Measurements from ENCODE around the gene TMEM14C.
"Not testable (repeated sequence)": the region's sequence is repeated elsewhere in the genome, so short reads cannot be mapped to it uniquely, and the experiment has no call there.

The TMEM14C gene

DNA sequence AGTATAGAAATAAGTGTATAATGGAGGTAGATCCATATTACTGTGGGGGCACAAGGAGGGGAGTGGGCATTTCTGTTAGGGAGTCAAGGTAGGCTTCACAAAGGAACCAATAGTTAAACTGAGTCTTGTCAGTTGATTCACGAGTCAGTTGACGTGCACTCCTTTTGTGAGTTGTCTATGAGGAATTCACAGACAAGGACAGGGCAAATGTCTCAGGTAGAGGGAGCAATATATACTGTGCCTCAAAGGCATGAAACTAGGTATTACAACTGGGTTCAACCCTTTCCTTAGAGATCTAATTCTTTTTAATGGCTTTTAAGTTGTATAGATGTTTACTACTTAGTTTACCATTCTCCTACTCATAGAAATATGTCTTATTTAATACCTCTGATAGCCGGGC is 11.0 kb downstream of the TMEM14C start:
- no peak overlapping the region for H3K27ac ChIP-seq
- no peak for DNase-seq (ENCODE audit: low spot score)
- H3K4me3 ChIP-seq, result no peak overlapping the region
- TF ChIP-seq, protein P1, sequence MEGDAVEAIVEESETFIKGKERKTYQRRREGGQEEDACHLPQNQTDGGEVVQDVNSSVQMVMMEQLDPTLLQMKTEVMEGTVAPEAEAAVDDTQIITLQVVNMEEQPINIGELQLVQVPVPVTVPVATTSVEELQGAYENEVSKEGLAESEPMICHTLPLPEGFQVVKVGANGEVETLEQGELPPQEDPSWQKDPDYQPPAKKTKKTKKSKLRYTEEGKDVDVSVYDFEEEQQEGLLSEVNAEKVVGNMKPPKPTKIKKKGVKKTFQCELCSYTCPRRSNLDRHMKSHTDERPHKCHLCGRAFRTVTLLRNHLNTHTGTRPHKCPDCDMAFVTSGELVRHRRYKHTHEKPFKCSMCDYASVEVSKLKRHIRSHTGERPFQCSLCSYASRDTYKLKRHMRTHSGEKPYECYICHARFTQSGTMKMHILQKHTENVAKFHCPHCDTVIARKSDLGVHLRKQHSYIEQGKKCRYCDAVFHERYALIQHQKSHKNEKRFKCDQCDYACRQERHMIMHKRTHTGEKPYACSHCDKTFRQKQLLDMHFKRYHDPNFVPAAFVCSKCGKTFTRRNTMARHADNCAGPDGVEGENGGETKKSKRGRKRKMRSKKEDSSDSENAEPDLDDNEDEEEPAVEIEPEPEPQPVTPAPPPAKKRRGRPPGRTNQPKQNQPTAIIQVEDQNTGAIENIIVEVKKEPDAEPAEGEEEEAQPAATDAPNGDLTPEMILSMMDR (IDR thresholded peaks at IDR 0.05), result no peak

DNA sequence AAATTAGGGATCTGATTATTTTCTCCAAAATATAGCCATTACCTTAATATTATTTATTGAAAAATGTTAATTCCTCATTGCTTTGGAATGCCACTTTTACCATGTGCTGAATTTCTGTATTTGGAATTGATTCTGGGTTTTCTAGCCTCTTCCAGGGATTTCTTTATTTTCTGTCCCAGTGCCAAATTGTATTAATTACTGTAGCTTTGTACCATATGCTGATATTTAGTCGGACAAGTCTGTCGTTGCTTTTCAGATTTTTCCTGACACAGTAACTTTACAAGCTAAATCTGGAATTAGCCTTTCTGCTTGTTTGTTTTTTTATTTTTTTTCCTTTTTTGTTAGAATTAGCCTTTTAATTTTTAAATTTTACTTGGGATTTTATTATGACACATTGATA is 13.9 kb downstream of the TMEM14C start:
- no peak overlapping the region for H3K4me3 ChIP-seq
- no peak overlapping the region for H3K27ac ChIP-seq
- DNase-seq (ENCODE audit: low spot score), result no peak
- TF ChIP-seq, protein P1 (IDR thresholded peaks at IDR 0.05), result no peak

DNA sequence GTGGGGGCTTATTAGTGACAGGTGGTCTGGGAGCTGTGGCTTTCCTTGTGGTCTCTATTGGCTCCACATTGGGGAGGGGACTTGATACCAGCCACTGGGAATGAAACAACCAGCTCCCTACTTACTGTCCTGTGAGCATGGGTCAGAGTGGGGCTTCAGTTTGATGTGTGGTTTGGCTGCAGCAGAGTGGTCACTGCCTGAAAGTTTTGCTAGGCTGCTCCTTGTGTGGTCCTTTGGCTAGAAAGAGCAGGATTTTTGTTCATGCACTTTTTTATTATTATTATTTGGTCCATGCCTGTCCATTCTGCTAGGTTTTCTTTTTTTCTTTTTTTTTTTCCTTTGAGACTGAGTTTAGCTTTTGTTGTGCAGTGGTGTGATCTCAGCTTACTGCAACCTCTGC is 17.2 kb downstream of the TMEM14C start:
- no peak overlapping the region for H3K27ac ChIP-seq
- H3K4me3 ChIP-seq, result no peak overlapping the region
- TF ChIP-seq, protein P1 (IDR thresholded peaks at IDR 0.05), result no peak
- DNase-seq (ENCODE audit: low spot score), result peak; percentile 26

DNA sequence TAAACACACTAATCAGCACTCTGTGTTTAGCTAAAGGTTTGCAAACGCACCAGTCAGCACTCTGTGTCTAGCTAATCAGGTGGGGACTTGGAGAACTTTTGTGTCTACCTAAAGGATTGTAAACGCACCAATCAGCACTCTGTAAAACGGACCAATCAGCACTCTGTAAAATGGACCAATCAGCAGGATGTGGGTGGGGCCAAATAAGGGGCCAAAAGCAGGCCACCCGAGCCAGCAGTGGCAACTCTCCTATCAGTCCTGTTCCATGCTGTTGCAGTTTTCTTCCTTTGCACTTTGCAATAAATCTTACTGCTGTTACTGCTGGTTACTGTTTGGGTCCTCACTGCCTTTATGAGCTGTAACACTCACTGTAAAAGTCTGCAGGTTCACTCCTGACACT is 18.8 kb downstream of the TMEM14C start:
- peak; percentile 11 for DNase-seq (ENCODE audit: low spot score)
- not testable (repeated sequence) for H3K27ac ChIP-seq

DNA sequence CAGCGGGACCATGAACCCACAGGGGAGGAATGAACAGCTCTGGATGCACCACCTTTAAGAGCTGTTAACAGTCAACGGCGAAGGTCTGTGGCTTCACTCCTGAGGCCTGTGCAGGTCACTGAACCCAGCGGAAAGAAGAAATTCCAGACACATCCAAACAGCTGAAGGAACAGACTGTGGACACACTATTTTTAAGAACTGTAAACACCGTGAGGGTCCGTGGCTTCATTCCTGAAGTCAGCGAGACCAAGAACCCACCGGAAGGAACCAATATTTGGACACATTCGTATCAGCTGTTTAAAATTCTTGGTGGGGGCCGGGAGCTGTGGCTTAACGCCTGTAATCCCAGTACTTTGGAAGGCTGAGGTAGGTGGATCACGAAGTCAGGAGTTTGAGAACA is 19.4 kb downstream of the TMEM14C start:
- no peak overlapping the region for H3K4me3 ChIP-seq
- TF ChIP-seq, protein P1 (IDR thresholded peaks at IDR 0.05), result no peak
- no peak overlapping the region for H3K27ac ChIP-seq
- DNase-seq (ENCODE audit: low spot score), result no peak

More for the DNA sequence above, 18.8 kb downstream of the TMEM14C start:
- H3K4me3 ChIP-seq, result not testable (repeated sequence)

DNA sequence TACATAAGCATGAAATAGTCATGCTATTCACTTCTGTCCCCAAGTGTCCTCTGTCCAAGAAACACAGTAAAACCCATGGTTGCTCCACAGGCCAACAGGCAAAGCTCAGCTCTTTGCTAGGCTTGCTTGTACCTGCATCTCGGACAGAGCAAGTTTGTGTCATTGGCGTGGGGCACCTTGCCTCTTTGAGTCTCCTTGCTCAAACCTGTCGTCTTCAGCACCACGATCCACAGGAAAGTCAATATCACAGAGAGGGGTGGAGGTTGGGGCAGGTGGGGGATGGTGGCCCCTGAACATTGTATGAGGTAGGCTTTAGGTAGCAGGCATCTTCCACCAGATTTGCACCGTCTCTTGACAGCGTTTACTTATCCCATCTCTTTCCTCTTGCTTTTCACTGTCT is 20.6 kb downstream of the TMEM14C start:
- H3K4me3 ChIP-seq, result no peak overlapping the region
- no peak for DNase-seq (ENCODE audit: low spot score)
- no peak overlapping the region for H3K27ac ChIP-seq
- TF ChIP-seq, protein P1 (IDR thresholded peaks at IDR 0.05), result no peak

DNA sequence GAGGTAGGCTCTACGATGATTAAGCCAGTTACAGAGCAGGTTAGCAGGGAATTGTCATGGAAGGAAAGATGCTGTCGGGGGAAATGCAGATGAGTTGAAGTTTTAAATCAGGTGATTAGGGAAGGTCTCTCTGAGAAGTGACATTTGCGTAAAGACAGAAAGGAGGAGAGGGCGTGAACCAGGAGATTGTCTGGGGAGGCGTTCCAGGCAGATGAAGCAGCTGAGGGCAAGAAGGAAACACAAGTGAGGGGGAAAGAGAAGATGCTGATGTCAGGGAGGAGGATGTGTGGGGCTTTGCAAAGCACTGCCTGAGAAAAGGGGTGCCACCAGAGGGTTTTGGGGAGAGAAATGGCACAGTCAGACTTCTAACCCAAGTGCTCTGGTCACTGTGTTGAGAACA is 22.2 kb downstream of the TMEM14C start:
- no peak overlapping the region for H3K27ac ChIP-seq
- no peak overlapping the region for H3K4me3 ChIP-seq
- TF ChIP-seq, protein P1 (IDR thresholded peaks at IDR 0.05), result no peak
- no peak for DNase-seq (ENCODE audit: low spot score)

DNA sequence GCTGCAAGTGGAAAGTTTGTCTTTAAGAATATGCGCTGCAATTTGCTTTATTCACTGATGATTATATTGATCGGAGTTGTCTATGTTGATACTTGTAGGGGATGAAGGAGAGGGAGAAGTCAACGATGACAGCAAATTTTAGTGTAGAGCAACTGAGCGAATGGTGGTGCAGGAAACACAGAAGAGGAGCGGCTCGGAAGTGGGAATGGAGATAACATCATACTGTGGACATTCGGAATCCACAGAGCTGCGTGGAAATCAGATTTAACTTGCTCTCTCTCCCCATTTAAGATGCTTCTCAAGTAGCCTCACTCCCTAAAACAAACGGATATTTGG is 24.0 kb downstream of the TMEM14C start:
- peak overlapping the region; percentile 47 to 79 for H3K27ac ChIP-seq
- TF ChIP-seq, protein P1 (IDR thresholded peaks at IDR 0.05), result no peak
- no peak for DNase-seq (ENCODE audit: low spot score)

More for the DNA sequence above, 24.0 kb downstream of the TMEM14C start:
- H3K4me3 ChIP-seq, result peak overlapping the region; percentile 86
